ENCODE results near the gene TUBD1. TPM values are rescaled to one million over a fixed set of nuclear protein-coding genes. Genes with fewer than 3 reads are reported as not detected.

The TUBD1 gene
- total and polyA plus RNA-seq, 2 of the 13 experiments (the other 11 are each of a cell fraction or from before 2014, with no cell fraction given), result 18.2 to 25.9 TPM

DNA sequence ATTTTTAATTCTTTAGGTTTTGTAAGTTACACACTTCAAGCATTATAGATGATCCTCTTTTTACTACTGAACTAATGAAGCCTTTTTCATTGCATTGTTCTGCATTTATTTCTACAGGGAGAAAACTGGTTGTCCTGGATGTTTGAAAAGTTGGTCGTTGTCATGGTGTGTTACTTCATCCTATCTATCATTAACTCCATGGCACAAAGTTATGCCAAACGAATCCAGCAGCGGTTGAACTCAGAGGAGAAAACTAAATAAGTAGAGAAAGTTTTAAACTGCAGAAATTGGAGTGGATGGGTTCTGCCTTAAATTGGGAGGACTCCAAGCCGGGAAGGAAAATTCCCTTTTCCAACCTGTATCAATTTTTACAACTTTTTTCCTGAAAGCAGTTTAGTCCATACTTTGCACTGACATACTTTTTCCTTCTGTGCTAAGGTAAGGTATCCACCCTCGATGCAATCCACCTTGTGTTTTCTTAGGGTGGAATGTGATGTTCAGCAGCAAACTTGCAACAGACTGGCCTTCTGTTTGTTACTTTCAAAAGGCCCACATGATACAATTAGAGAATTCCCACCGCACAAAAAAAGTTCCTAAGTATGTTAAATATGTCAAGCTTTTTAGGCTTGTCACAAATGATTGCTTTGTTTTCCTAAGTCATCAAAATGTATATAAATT lies 53.0 kb downstream of the TUBD1 start (continued):
- TF ChIP-seq, protein P1, sequence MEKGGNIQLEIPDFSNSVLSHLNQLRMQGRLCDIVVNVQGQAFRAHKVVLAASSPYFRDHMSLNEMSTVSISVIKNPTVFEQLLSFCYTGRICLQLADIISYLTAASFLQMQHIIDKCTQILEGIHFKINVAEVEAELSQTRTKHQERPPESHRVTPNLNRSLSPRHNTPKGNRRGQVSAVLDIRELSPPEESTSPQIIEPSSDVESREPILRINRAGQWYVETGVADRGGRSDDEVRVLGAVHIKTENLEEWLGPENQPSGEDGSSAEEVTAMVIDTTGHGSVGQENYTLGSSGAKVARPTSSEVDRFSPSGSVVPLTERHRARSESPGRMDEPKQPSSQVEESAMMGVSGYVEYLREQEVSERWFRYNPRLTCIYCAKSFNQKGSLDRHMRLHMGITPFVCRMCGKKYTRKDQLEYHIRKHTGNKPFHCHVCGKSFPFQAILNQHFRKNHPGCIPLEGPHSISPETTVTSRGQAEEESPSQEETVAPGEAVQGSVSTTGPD (CRISPR knock-in tag; IDR thresholded peaks at IDR 0.05), result no peak
- TF ChIP-seq, protein P2, sequence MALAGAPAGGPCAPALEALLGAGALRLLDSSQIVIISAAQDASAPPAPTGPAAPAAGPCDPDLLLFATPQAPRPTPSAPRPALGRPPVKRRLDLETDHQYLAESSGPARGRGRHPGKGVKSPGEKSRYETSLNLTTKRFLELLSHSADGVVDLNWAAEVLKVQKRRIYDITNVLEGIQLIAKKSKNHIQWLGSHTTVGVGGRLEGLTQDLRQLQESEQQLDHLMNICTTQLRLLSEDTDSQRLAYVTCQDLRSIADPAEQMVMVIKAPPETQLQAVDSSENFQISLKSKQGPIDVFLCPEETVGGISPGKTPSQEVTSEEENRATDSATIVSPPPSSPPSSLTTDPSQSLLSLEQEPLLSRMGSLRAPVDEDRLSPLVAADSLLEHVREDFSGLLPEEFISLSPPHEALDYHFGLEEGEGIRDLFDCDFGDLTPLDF (CRISPR knock-in tag; IDR thresholded peaks at IDR 0.05), result no peak
- TF ChIP-seq JARID2 (CRISPR knock-in tag; IDR thresholded peaks at IDR 0.05; ENCODE audit: insufficient replicate concordance), result no peak
- no peak for TF ChIP-seq SMARCE1 (IDR thresholded peaks at IDR 0.05; ENCODE audit: borderline replicate concordance)
- TF ChIP-seq ZNF569 (CRISPR knock-in tag; IDR thresholded peaks at IDR 0.05; ENCODE audit: borderline replicate concordance), result no peak
- TF ChIP-seq ZFYVE20 (CRISPR knock-in tag; IDR thresholded peaks at IDR 0.05; ENCODE audit: borderline replicate concordance, low read depth), result no peak
- no peak for TF ChIP-seq HOXA3 (CRISPR knock-in tag; IDR thresholded peaks at IDR 0.05)
- no peak for TF ChIP-seq PCBP2 (optimal IDR thresholded peaks at IDR 0.05; ENCODE audit: low read depth, low read length, poor library complexity, severe bottlenecking)
- TF ChIP-seq GLI4 (CRISPR knock-in tag; IDR thresholded peaks at IDR 0.05; ENCODE audit: borderline replicate concordance), result 0 out of 2 replicates have a peak, but pooled peaks have one; percentile 6
- TF ChIP-seq ZNF777 (CRISPR knock-in tag; IDR thresholded peaks at IDR 0.05), result no peak
- no peak for TF ChIP-seq JDP2 (CRISPR knock-in tag; IDR thresholded peaks at IDR 0.05; ENCODE audit: borderline replicate concordance)
- no peak for TF ChIP-seq ZSCAN31 (CRISPR knock-in tag; IDR thresholded peaks at IDR 0.05; ENCODE audit: low read depth)
- no peak for TF ChIP-seq ZNF605 (CRISPR knock-in tag; IDR thresholded peaks at IDR 0.05)
- no peak for TF ChIP-seq HOXA9 (CRISPR knock-in tag; IDR thresholded peaks at IDR 0.05; ENCODE audit: borderline replicate concordance)
- TF ChIP-seq GATAD1 (CRISPR knock-in tag; IDR thresholded peaks at IDR 0.05), result no peak
- no peak for TF ChIP-seq RXRA (CRISPR knock-in tag; IDR thresholded peaks at IDR 0.05)
- no peak for TF ChIP-seq PRMT3 (CRISPR knock-in tag; IDR thresholded peaks at IDR 0.05; ENCODE audit: borderline replicate concordance, low read depth)
- no peak for TF ChIP-seq BCL6 (CRISPR knock-in tag; IDR thresholded peaks at IDR 0.05)
- no peak for TF ChIP-seq RFX1 (IDR thresholded peaks at IDR 0.05)
- no peak for TF ChIP-seq ZNF329 (CRISPR knock-in tag; IDR thresholded peaks at IDR 0.05; ENCODE audit: low read depth)
- TF ChIP-seq KAT8 (CRISPR knock-in tag; IDR thresholded peaks at IDR 0.05), result no peak; the same call in 1 of the 2 replicates
- no peak for TF ChIP-seq ARID2 (CRISPR knock-in tag; IDR thresholded peaks at IDR 0.05; ENCODE audit: borderline replicate concordance)
- peak; percentile 1; the same call in 1 of the 2 replicates for TF ChIP-seq ZNF12 (CRISPR knock-in tag; IDR thresholded peaks at IDR 0.05)
- no peak for TF ChIP-seq PCBP1 (IDR thresholded peaks at IDR 0.05; ENCODE audit: borderline replicate concordance, low read depth, low read length)
- TF ChIP-seq TBL1XR1 (IDR thresholded peaks at IDR 0.05; ENCODE audit: borderline replicate concordance, low read length, partially characterized antibody), result no peak
- TF ChIP-seq ZNF841 (CRISPR knock-in tag; IDR thresholded peaks at IDR 0.05; ENCODE audit: borderline replicate concordance), result no peak
- TF ChIP-seq ZNF629 (CRISPR knock-in tag; conservative IDR thresholded peaks at IDR 0.05), result no peak
- no peak for TF ChIP-seq FLYWCH1 (CRISPR knock-in tag; IDR thresholded peaks at IDR 0.05)
- TF ChIP-seq, protein P3, sequence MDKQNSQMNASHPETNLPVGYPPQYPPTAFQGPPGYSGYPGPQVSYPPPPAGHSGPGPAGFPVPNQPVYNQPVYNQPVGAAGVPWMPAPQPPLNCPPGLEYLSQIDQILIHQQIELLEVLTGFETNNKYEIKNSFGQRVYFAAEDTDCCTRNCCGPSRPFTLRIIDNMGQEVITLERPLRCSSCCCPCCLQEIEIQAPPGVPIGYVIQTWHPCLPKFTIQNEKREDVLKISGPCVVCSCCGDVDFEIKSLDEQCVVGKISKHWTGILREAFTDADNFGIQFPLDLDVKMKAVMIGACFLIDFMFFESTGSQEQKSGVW (CRISPR knock-in tag; IDR thresholded peaks at IDR 0.05; ENCODE audit: borderline replicate concordance), result no peak
- TF ChIP-seq KAT2B (IDR thresholded peaks at IDR 0.05; ENCODE audit: borderline replicate concordance, low read depth, low read length), result no peak
